Heart left ventricle (tissue), 13 donors: ENCODE results near the gene WLS.

Experiments
- POLR2A ChIP-seq, 2 donors: fragments of 450-650 bp; IDR thresholded peaks; one replicate each; pipeline ENCODE4 v1.6.1; 2017; ENCODE audit warnings: antibody characterized with exemption in 2 of 2, mild to moderate bottlenecking in 2 of 2, moderate library complexity in 2 of 2
- TF ChIP-seq, protein P1 (sequence below), 12 donors: fragments of 200-600 bp; sonication (generic) in 4 of 12; IDR thresholded peaks; one replicate each; pipeline versions ENCODE4 v1.5.0 to v1.8.0; 2018 to 2022; ENCODE audit warnings: antibody characterized with exemption in 12 of 12, mild to moderate bottlenecking in 5 of 12
- donor health status: ischemic (EF 13 %, LVEDD 7.1; RV severe dilation, severe dysfunction).
- donor health status: DM: no; HTN: yes; CAD: no.
- donor health status: DM: no; HTN: no; CAD: no.
- donor health status: ischemic (EF 25% LVEDD 6.9; RV normal size, moderate dysfunction).
- donor health status: ischemic (EF 25% LVEDD 5.7; RV mildly dilated, moderate dysfunction).
- donor health status: ischemic (EF 35%, LVEDD 5.7; RV mildly dilated, moderate dysfunction).
- donor health status: nonischemic (EF 11% LVEDD 7.7; RV severe dilation, severe dysfunction).
- donor health status: DM: yes; HTN: yes; CAD: no.
- donor health status: PGD.
- donor health status: ischemic (EF 29% LVEDD 5.4; RV normal size, mild dysfunction).
- donor health status: nonischemic (EF 23%, LVEDD 6.1; RV moderate dilation, normal function).

- TF ChIP-seq, protein P1, sequence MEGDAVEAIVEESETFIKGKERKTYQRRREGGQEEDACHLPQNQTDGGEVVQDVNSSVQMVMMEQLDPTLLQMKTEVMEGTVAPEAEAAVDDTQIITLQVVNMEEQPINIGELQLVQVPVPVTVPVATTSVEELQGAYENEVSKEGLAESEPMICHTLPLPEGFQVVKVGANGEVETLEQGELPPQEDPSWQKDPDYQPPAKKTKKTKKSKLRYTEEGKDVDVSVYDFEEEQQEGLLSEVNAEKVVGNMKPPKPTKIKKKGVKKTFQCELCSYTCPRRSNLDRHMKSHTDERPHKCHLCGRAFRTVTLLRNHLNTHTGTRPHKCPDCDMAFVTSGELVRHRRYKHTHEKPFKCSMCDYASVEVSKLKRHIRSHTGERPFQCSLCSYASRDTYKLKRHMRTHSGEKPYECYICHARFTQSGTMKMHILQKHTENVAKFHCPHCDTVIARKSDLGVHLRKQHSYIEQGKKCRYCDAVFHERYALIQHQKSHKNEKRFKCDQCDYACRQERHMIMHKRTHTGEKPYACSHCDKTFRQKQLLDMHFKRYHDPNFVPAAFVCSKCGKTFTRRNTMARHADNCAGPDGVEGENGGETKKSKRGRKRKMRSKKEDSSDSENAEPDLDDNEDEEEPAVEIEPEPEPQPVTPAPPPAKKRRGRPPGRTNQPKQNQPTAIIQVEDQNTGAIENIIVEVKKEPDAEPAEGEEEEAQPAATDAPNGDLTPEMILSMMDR (IDR thresholded peaks at IDR 0.05): no peak
- TF ChIP-seq POLR2A (IDR thresholded peaks at IDR 0.05): no peak
Measured at GRCh38 chr1:68128157-68128556, 104.2 kb downstream of the WLS start.
